Osteoblast (primary cell): ENCODE measurements around the gene CSPG5. TPM values are rescaled to one million over a fixed set of nuclear protein-coding genes. Genes with fewer than 3 reads are reported as not detected.

Source experiments
- DNase-seq: peaks from one replicate; pipeline ENCODE4 v3.0.0; 2011; ENCODE audit warnings: low spot score, mixed read lengths; ENCODE audit not compliant: insufficient read length; ENCODE audit errors: missing footprints
- H2AFZ ChIP-seq: 2 replicates; pipeline ENCODE4 v1.6.0; 2011; ENCODE audit warnings: mild to moderate bottlenecking, low read length
- H3K27ac ChIP-seq: 2 replicates; pipeline ENCODE4 v1.5.1; 2011; ENCODE audit warnings: mild to moderate bottlenecking, low read depth, low read length, moderate library complexity
- H3K27me3 ChIP-seq: 2 replicates; pipeline ENCODE4 v1.6.0; 2012; ENCODE audit warnings: mild to moderate bottlenecking, control low read depth, inconsistent platforms, low read length, moderate library complexity; ENCODE audit not compliant: insufficient read depth
- H3K36me3 ChIP-seq: 2 replicates; pipeline ENCODE4 v1.5.1; 2011; ENCODE audit warnings: mild to moderate bottlenecking, low read length, control low read depth, moderate library complexity; ENCODE audit not compliant: insufficient read depth
- H3K4me1 ChIP-seq: 2 replicates; pipeline ENCODE4 v1.5.1; 2011; ENCODE audit warnings: mild to moderate bottlenecking, low read length, control low read depth, moderate library complexity; ENCODE audit not compliant: insufficient read depth
- H3K4me2 ChIP-seq: 2 replicates; pipeline ENCODE4 v1.6.0; 2011; ENCODE audit warnings: mild to moderate bottlenecking, low read length; ENCODE audit not compliant: insufficient read depth
- H3K4me3 ChIP-seq: fragments of 200-600 bp; sonication (generic); 3 replicates; pipeline ENCODE4 v1.5.1; 2012; ENCODE audit warnings: mild to moderate bottlenecking, low read length, inconsistent platforms; ENCODE audit not compliant: insufficient read depth
- H3K79me2 ChIP-seq: 2 replicates; pipeline ENCODE4 v1.6.0; 2012; ENCODE audit warnings: mild to moderate bottlenecking, low read length, control low read depth, inconsistent platforms; ENCODE audit not compliant: insufficient read depth
- H3K9me3 ChIP-seq: 2 replicates; pipeline ENCODE4 v1.5.1; 2011; ENCODE audit warnings: low read depth, low read length, control low read depth
- H4K20me1 ChIP-seq: 2 replicates; pipeline ENCODE4 v1.6.0; 2012; ENCODE audit warnings: mild to moderate bottlenecking, low read length, control low read depth; ENCODE audit not compliant: insufficient read depth
- total RNA-seq: library from RNA; depleted of rRNA; stranded (reverse); fragments of >200 nt; gene quantifications from 2 replicates; pipeline ENCODE4 v1.2.3, GENCODE V29; 2012
- TF ChIP-seq, protein P1 (sequence below): IDR thresholded peaks from 2 replicates; pipeline ENCODE4 v1.5.1; 2011; ENCODE audit warnings: mild to moderate bottlenecking, low read depth, low read length, moderate library complexity; ENCODE audit errors: extremely low read depth

The CSPG5 gene
- total RNA-seq, 1 donor = under 0.01 TPM

DNA sequence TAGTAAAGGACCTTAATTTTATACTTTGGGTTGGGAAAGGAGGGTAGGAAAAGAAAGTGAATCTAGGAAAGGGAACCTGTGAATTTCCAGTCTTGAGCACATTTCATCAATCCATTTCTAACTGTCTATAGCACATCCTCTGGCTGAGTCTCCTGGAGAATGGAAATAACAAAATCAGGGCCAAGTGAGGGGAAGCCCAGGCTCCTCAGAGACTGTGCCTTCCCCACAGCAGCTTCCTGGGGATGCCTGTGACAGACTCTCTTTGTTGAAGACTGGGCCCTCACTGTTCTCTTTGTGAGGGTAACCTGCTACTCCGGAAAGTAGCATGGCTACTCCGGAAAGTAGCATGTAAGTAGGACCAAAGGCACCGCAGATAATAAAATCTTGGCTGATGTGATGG, 22.6 kb upstream of the CSPG5 start:
- H4K20me1 ChIP-seq = peaks cover 38% of the 10 kb centered on the region
- no peak overlapping the region for H3K4me3 ChIP-seq
- H3K27me3 ChIP-seq = no peaks in the 10 kb centered on the region

DNA sequence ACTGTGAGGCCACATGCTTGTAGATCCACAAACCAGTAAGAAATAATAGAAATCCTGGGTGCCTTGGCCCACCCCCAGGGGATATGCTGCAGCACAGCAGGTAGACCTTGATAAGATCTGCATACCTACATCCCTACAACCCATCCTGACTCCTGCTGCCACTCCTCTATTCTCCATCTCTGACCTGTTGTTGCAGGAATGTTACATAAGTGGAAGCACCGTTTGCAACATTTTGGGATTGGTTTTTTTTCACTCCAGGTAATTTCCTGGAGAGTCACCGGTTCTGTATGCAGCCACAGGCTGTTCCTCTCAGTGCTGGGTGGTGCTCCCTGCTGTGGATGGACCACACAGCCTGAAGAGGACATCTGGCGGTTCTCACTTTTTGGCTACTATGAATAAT, 16.1 kb upstream of the CSPG5 start:
- Histone ChIP-seq H3K9me3 (no peaks in the 10 kb centered on the region), H2AFZ (no peak overlapping the region), H3K27ac (no peak overlapping the region), H3K36me3 (peaks cover 10% of the 10 kb centered on the region), H4K20me1 (peaks cover 13% of the 10 kb centered on the region), H3K4me1 (no peaks in the 10 kb centered on the region), H3K4me3 (no peak overlapping the region), H3K4me2 (no peak overlapping the region), H3K27me3 (no peaks in the 10 kb centered on the region), H3K79me2 (no peaks in the 10 kb centered on the region)
- TF ChIP-seq, protein P1, sequence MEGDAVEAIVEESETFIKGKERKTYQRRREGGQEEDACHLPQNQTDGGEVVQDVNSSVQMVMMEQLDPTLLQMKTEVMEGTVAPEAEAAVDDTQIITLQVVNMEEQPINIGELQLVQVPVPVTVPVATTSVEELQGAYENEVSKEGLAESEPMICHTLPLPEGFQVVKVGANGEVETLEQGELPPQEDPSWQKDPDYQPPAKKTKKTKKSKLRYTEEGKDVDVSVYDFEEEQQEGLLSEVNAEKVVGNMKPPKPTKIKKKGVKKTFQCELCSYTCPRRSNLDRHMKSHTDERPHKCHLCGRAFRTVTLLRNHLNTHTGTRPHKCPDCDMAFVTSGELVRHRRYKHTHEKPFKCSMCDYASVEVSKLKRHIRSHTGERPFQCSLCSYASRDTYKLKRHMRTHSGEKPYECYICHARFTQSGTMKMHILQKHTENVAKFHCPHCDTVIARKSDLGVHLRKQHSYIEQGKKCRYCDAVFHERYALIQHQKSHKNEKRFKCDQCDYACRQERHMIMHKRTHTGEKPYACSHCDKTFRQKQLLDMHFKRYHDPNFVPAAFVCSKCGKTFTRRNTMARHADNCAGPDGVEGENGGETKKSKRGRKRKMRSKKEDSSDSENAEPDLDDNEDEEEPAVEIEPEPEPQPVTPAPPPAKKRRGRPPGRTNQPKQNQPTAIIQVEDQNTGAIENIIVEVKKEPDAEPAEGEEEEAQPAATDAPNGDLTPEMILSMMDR = no peak
- DNase-seq = no peak

More for the DNA sequence above, 22.6 kb upstream of the CSPG5 start:
- H3K4me2 ChIP-seq = no peak overlapping the region
- DNase-seq = no peak
- H3K36me3 ChIP-seq = peaks cover 10% of the 10 kb centered on the region
- TF ChIP-seq, protein P1 = no peak
- no peaks in the 10 kb centered on the region for H3K9me3 ChIP-seq
- no peak overlapping the region for H2AFZ ChIP-seq
- peaks cover 9% of the 10 kb centered on the region for H3K4me1 ChIP-seq
- no peak overlapping the region for H3K27ac ChIP-seq
- no peaks in the 10 kb centered on the region for H3K79me2 ChIP-seq

DNA sequence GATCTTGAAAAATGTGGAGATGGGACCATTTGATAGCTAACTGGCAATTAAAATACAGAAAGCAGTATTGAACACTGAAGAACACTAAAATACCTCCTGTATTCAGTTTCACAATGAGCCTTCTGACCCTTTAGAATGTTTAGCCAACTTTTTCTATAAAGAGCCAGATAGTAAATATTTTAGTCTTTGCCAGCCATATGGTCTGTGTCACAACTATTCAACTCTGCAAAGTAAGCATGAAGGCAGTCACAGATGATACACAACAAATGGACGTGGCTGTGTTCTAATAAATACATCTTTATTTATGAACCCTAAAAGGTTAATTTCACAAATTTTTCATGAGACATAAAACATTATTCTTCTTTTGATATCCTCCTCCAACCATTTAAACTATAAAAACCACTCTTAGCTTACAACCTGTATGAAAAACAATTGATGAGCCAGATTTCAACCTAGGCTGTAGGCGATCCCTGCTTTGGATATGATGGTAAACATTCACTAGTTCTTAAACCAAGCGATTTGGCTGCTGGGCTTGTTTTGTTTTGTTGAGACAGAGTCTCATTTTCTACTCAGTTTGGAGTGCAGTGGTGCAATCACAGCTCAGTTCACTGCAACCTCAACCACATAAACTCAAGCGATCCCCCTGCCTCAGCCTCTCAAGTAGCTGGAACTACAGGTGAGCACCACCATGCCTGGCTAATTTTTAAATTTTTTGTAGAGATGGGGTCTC, 13.6 kb upstream of the CSPG5 start:
- no peak for DNase-seq

DNA sequence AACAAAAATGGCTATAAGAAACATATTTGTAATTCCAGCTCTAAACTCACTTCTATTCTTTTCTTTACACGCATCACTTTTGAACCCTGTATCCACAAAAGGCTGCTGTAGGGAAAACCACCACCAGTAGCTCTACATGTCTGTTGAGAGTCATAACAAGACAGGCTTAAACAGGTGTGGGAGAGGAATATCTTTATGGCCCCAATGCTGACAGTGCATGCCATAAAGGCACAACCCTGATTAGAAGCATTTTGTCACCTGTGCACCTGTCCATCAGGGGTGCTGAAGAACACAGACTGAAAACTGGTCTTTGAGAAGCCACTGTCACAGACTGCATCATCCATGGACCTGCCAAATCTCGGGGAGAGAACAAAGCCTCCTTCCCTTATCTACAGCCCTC, 11.6 kb upstream of the CSPG5 start:
- Histone ChIP-seq H3K4me1 (peaks cover 11% of the 10 kb centered on the region), H3K4me2 (no peak overlapping the region), H3K27ac (no peak overlapping the region), H3K4me3 (no peak overlapping the region), H3K27me3 (no peaks in the 10 kb centered on the region), H4K20me1 (peaks cover 9% of the 10 kb centered on the region), H3K9me3 (no peaks in the 10 kb centered on the region), H3K79me2 (no peaks in the 10 kb centered on the region), H2AFZ (no peak overlapping the region), H3K36me3 (peaks cover 34% of the 10 kb centered on the region)
- TF ChIP-seq, protein P1 = no peak
- no peak for DNase-seq

More for the DNA sequence above, 13.6 kb upstream of the CSPG5 start:
- Histone ChIP-seq H3K36me3 (peaks cover 25% of the 10 kb centered on the region), H3K4me3 (no peak overlapping the region), H3K9me3 (no peaks in the 10 kb centered on the region), H3K27me3 (no peaks in the 10 kb centered on the region), H3K27ac (no peak overlapping the region), H3K4me1 (peaks cover 4% of the 10 kb centered on the region), H3K4me2 (no peak overlapping the region), H3K79me2 (no peaks in the 10 kb centered on the region), H2AFZ (no peak overlapping the region), H4K20me1 (peaks cover 9% of the 10 kb centered on the region)
- TF ChIP-seq, protein P1 = no peak
